HCT116 (cell line): ENCODE results near the gene ARHGEF16.

Experiments
- CTCF ChIP-seq, 3 experiments: fragments of 200-600 bp in 1 of 3; sonication (generic) in 1 of 3; IDR thresholded peaks in 2 of 3; conservative IDR thresholded peaks in 1 of 3; 2 replicates each; pipeline ENCODE4 v1.5.1; 2012 to 2017; ENCODE audit warnings: low read depth in 2 of 3, low read length in 2 of 3, antibody characterized with exemption in 1 of 3, borderline replicate concordance in 1 of 3, control low read depth in 1 of 3, mild to moderate bottlenecking in 1 of 3, mixed read lengths in 1 of 3, mixed run types in 1 of 3, moderate library complexity in 1 of 3; ENCODE audit not compliant: insufficient read depth in 1 of 3
- EZH2 ChIP-seq: fragments of 200-600 bp; sonication (generic); IDR thresholded peaks from 2 replicates; pipeline ENCODE4 v1.6.1; 2017; ENCODE audit warnings: antibody characterized with exemption, mixed run types
- POLR2A ChIP-seq: IDR thresholded peaks from 2 replicates; pipeline ENCODE4 v1.7.0; 2011; ENCODE audit warnings: borderline replicate concordance; ENCODE audit not compliant: insufficient read depth, insufficient read length; ENCODE audit errors: extremely low read depth
- SIN3A ChIP-seq: IDR thresholded peaks from 2 replicates; pipeline ENCODE4 v1.6.1; 2012; ENCODE audit warnings: low read depth
- YY1 ChIP-seq: IDR thresholded peaks from 2 replicates; pipeline ENCODE4 v1.6.1; 2011; ENCODE audit warnings: low read length, low read depth, moderate library complexity, mild to moderate bottlenecking; ENCODE audit not compliant: insufficient replicate concordance; ENCODE audit errors: extremely low read depth
- TF ChIP-seq, protein P1 (sequence below): IDR thresholded peaks from 2 replicates; pipeline ENCODE4 v1.6.1; 2012

DNA sequence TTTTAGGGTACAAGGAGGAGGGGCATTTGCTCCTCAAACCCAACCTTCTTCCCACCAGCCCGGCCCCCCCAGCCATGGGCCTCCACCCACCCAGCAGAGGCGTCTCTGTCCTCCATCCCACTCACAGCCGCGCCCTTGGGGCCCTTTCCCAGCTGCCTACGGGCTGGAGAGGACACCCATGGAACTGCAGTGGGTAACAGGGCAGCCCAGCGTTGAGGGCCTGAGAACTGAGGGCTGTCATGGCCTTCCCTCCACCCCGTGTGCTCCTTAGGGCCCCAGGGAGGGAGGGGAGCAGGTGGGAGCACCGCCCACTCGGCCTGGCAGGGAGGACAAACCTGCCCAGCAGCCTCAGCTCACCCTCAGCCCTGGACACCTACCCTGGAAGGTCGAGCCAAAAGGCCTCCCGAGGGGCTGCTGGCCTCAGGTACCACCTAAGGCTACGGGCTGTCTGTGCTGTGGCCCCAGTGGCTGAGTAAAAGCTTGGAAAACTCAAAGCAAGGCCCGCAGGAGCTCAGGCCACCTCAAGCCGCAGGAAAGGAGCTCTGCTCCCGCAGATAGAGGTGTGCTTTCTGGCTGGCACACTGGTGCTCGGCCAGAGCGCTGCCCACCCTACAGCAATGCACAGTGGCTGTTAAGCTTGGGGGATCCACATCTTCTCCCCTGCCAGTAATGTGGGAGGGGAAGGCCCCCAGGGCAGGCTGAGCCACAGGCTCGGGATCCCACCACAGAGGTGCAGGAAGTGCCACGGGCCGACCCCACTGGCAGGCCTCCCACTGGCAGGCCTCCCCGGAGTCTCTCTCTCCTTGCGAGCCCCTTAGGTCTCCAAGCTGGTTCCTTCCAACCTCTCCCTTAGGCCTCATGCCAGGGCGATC, 2.2 kb upstream of the ARHGEF16 start:
- TF ChIP-seq CTCF (IDR thresholded peaks at IDR 0.05 in 2 of 3, conservative IDR thresholded peaks at IDR 0.05 in 1 of 3; ENCODE audit: borderline replicate concordance in 1 of 3, insufficient read depth in 1 of 3, low read depth in 2 of 3, low read length in 2 of 3) = no peak
- TF ChIP-seq, protein P1, sequence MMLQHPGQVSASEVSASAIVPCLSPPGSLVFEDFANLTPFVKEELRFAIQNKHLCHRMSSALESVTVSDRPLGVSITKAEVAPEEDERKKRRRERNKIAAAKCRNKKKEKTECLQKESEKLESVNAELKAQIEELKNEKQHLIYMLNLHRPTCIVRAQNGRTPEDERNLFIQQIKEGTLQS = no peak
- TF ChIP-seq POLR2A = no peak
- TF ChIP-seq YY1 = no peak
- TF ChIP-seq EZH2 = no peak
- no peak for TF ChIP-seq SIN3A
